Endodermal cell (in vitro differentiated cells): ENCODE measurements around the gene ARHGAP40. TPM values are rescaled to one million over a fixed set of nuclear protein-coding genes. Genes with fewer than 3 reads are reported as not detected.

Source experiments
- DNase-seq: peaks from one replicate; pipeline ENCODE4 v3.0.0-alpha.2; 2017
- H3K27ac ChIP-seq: 2 replicates; pipeline ENCODE4 v1.5.1; 2013; ENCODE audit warnings: mild to moderate bottlenecking, low read depth, low read length, moderate library complexity
- H3K27me3 ChIP-seq: 2 replicates; pipeline ENCODE4 v1.6.1; 2013; ENCODE audit warnings: mild to moderate bottlenecking, low read length, moderate library complexity; ENCODE audit not compliant: insufficient read depth, control insufficient read depth, poor library complexity, severe bottlenecking
- H3K36me3 ChIP-seq: 2 replicates; pipeline ENCODE4 v1.7.0; 2013; ENCODE audit warnings: mild to moderate bottlenecking, low read length, moderate library complexity; ENCODE audit not compliant: control insufficient read depth, insufficient read depth
- H3K4me1 ChIP-seq: one replicate; pipeline ENCODE4 v1.7.0; 2013; ENCODE audit warnings: low read length; ENCODE audit not compliant: control insufficient read depth, insufficient read depth
- H3K4me3 ChIP-seq: 2 replicates; pipeline ENCODE4 v1.5.1; 2013; ENCODE audit warnings: mild to moderate bottlenecking, low read length, moderate library complexity
- H3K9ac ChIP-seq: 2 replicates; pipeline ENCODE4 v1.6.1; 2013; ENCODE audit warnings: mild to moderate bottlenecking, low read length, moderate library complexity; ENCODE audit not compliant: poor library complexity, severe bottlenecking; ENCODE audit errors: extremely low read depth
- H3K9me3 ChIP-seq: 2 replicates; pipeline ENCODE4 v1.6.1; 2013; ENCODE audit warnings: mild to moderate bottlenecking, low read length, moderate library complexity; ENCODE audit not compliant: control insufficient read depth
- H3K27ac Mint-ChIP-seq: 2 replicates; pipeline ENCODE4 v1.8.0; 2020; ENCODE audit warnings: mixed read lengths
- H3K27me3 Mint-ChIP-seq: 2 replicates; pipeline ENCODE4 v1.8.0; 2021; ENCODE audit warnings: mild to moderate bottlenecking, mixed read lengths; ENCODE audit not compliant: insufficient read depth
- H3K36me3 Mint-ChIP-seq: 2 replicates; pipeline ENCODE4 v1.8.0; 2020; ENCODE audit warnings: low read depth, mixed read lengths
- H3K4me1 Mint-ChIP-seq: 2 replicates; pipeline ENCODE4 v1.8.0; 2020; ENCODE audit warnings: mixed read lengths
- H3K4me3 Mint-ChIP-seq: 2 replicates; pipeline ENCODE4 v1.8.0; 2020; ENCODE audit warnings: mild to moderate bottlenecking, moderate library complexity, mixed read lengths
- H3K9me3 Mint-ChIP-seq: 2 replicates; pipeline ENCODE4 v1.8.0; 2020; ENCODE audit warnings: mild to moderate bottlenecking, mixed read lengths
- CTCF ChIP-seq: fragments of 200-600 bp; sonication (generic); conservative IDR thresholded peaks from 2 replicates; pipeline ENCODE4 v1.5.0; 2021; ENCODE audit warnings: antibody characterized with exemption, mild to moderate bottlenecking
- WGBS, 2 experiments: methylation state at CpG; one replicate each; pipeline versions ENCODE4 v1.1.5 to v1.1.7; 2013; ENCODE audit warnings: missing lambda C conversion rate in 2 of 2, mixed read lengths in 1 of 2; ENCODE audit not compliant: insufficient coverage in 1 of 2, insufficient read length in 1 of 2; 5-methylcytosine and 5-hydroxymethylcytosine counted together
- total RNA-seq, 2 donors: library from RNA; stranded (reverse); fragmentation: NEBNext Ultra II Directional in 1 of 2; extraction: Animal tissue kit (Norgen Biotek cat#: 25700) in 1 of 2; gene quantifications; 2 replicates in 1 of 2; 3 replicates in 1 of 2; pipeline ENCODE4 v1.2.1, GENCODE V29; 2021

The ARHGAP40 gene
- total RNA-seq, 2 donors from 2014 or later, result 5.5 to 18.5 TPM

GRCh38 chr20:38669688-38670087 lies 68.1 kb downstream of the ARHGAP40 start:
- Histone ChIP-seq H3K27ac (no peak overlapping the region), H3K4me3 (no peak overlapping the region), H3K36me3 (no peaks in the 10 kb centered on the region), H3K9me3 (peaks cover under 1% of the 10 kb centered on the region), H3K4me1 (peaks cover 3% of the 10 kb centered on the region), H3K9ac (no peak overlapping the region), H3K27me3 (peaks cover 24% of the 10 kb centered on the region)
- Mint-ChIP-seq H3K27me3 (peaks cover 63% of the 10 kb centered on the region), H3K36me3 (no peaks in the 10 kb centered on the region), H3K4me3 (no peak overlapping the region), H3K9me3 (peaks cover under 1% of the 10 kb centered on the region), H3K27ac (no peak overlapping the region), H3K4me1 (peaks cover 16% of the 10 kb centered on the region)
- no peak for DNase-seq
- no peak for TF ChIP-seq CTCF

- no peaks in the 10 kb centered on the region for H3K9me3 ChIP-seq
- H3K4me1 Mint-ChIP-seq, result peaks cover 12% of the 10 kb centered on the region
- H3K4me1 ChIP-seq, result peaks cover 3% of the 10 kb centered on the region
- no peaks in the 10 kb centered on the region for H3K9me3 Mint-ChIP-seq
- no peak overlapping the region for H3K4me3 Mint-ChIP-seq
- no peak for DNase-seq
- H3K9ac ChIP-seq, result no peak overlapping the region
- TF ChIP-seq CTCF, result no peak
- no peak overlapping the region for H3K4me3 ChIP-seq
- H3K36me3 ChIP-seq, result no peaks in the 10 kb centered on the region
- peaks cover 33% of the 10 kb centered on the region for H3K27me3 ChIP-seq
- H3K36me3 Mint-ChIP-seq, result no peaks in the 10 kb centered on the region
- WGBS, 2 experiments, result 87 to 90% methylated on average over 3 of the region's 3 CpGs
- peaks cover 70% of the 10 kb centered on the region for H3K27me3 Mint-ChIP-seq
- no peak overlapping the region for H3K27ac Mint-ChIP-seq
- H3K27ac ChIP-seq, result no peak overlapping the region
Measured at GRCh38 chr20:38670786-38671185, 69.2 kb downstream of the ARHGAP40 start.

GRCh38 chr20:38671186-38671585 lies 69.6 kb downstream of the ARHGAP40 start:
- Histone ChIP-seq H3K9me3 (no peaks in the 10 kb centered on the region), H3K4me1 (no peaks in the 10 kb centered on the region), H3K36me3 (no peaks in the 10 kb centered on the region), H3K27me3 (peaks cover 35% of the 10 kb centered on the region), H3K27ac (no peak overlapping the region), H3K4me3 (no peak overlapping the region), H3K9ac (no peak overlapping the region)
- DNase-seq, result peak; percentile 80
- no peak overlapping the region for H3K4me3 Mint-ChIP-seq
- H3K36me3 Mint-ChIP-seq, result no peaks in the 10 kb centered on the region
- H3K27me3 Mint-ChIP-seq, result peaks cover 74% of the 10 kb centered on the region
- H3K9me3 Mint-ChIP-seq, result no peaks in the 10 kb centered on the region
- no peak overlapping the region for H3K27ac Mint-ChIP-seq
- WGBS, 2 experiments, result 46 to 51% methylated on average over 4 to 6 of the region's 6 CpGs
- no peak for TF ChIP-seq CTCF
- H3K4me1 Mint-ChIP-seq, result peaks cover 8% of the 10 kb centered on the region
